B cell (primary cell): ENCODE data around the gene CCNK. TPM values are rescaled to one million over a fixed set of nuclear protein-coding genes. Genes with fewer than 3 reads are reported as not detected.

Experiments used
- ATAC-seq: fragments of 200-7000 bp; cut with Tn5 transposase; one replicate; pipeline ENCODE4 v1.10.0; 2021; ENCODE audit warnings: low read depth, mild to moderate bottlenecking, moderate number of reproducible peaks, moderate library complexity
- CTCF ChIA-PET: fragments of 350-600 bp; sonication (Branson Sonifier 250); formaldehyde crosslinking; loops from one replicate; lab custom pipeline; 2021; ENCODE audit warnings: antibody characterized with exemption, inconsistent platforms; lab: Charles Lee
- POLR2A ChIA-PET: fragments of 350-600 bp; sonication (Branson Sonifier 250); formaldehyde crosslinking; loops from one replicate; lab custom pipeline; 2021; ENCODE audit warnings: antibody characterized with exemption; lab: Charles Lee
- DNase-seq: peaks from one replicate; pipeline ENCODE4 v3.0.0; 2013
- H2AFZ ChIP-seq: 2 replicates; pipeline ENCODE4 v1.6.1; 2012; ENCODE audit warnings: mild to moderate bottlenecking, low read depth, low read length; ENCODE audit not compliant: insufficient read depth, poor library complexity, severe bottlenecking
- H3K27ac ChIP-seq, 2 donors: 1 replicate in 1 of 2; 2 replicates in 1 of 2; pipeline ENCODE4 v1.5.1; 2012 to 2013; ENCODE audit warnings: low read length in 2 of 2, mild to moderate bottlenecking in 2 of 2, moderate library complexity in 1 of 2
- H3K27me3 ChIP-seq, 4 experiments: fragments of 200-600 bp in 1 of 4; sonication (generic) in 1 of 4; replicated peaks in 1 of 4; 1 replicate in 2 of 4; 2 replicates in 2 of 4; pipeline versions ENCODE4 v1.6.1 to v1.7.0; 2013 to 2016; ENCODE audit warnings: low read length in 3 of 4, mild to moderate bottlenecking in 2 of 4, mixed read lengths in 1 of 4, moderate library complexity in 1 of 4; ENCODE audit not compliant: insufficient read depth in 4 of 4, control insufficient read depth in 3 of 4; ENCODE audit errors: control extremely low read depth in 1 of 4
- H3K36me3 ChIP-seq, 2 experiments: replicated peaks in 1 of 2; 1 replicate in 1 of 2; 2 replicates in 1 of 2; pipeline versions ENCODE4 v1.6.1 to v1.7.1; 2013; ENCODE audit warnings: low read length in 1 of 2; ENCODE audit not compliant: insufficient read depth in 2 of 2, control insufficient read depth in 1 of 2; ENCODE audit errors: control extremely low read depth in 1 of 2, extremely low read depth in 1 of 2
- H3K4me1 ChIP-seq, 2 donors: fragments of 200-600 bp in 1 of 2; sonication (generic) in 1 of 2; 1 replicate in 1 of 2; 2 replicates in 1 of 2; pipeline versions ENCODE4 v1.5.1 to v1.6.1; 2013 to 2017; ENCODE audit warnings: low read length in 2 of 2; ENCODE audit not compliant: control insufficient read depth in 2 of 2, insufficient read depth in 2 of 2
- H3K4me2 ChIP-seq: replicated peaks from 2 replicates; pipeline ENCODE3; 2012; ENCODE audit warnings: mild to moderate bottlenecking, low read depth, low read length; ENCODE audit not compliant: poor library complexity, severe bottlenecking
- H3K4me3 ChIP-seq, 5 experiments: fragments of 200-600 bp in 1 of 5; sonication (generic) in 1 of 5; 1 replicate in 3 of 5; 2 replicates in 2 of 5; pipeline versions ENCODE4 v1.5.1 to v1.7.0; 2011 to 2016; ENCODE audit warnings: low read length in 4 of 5, mild to moderate bottlenecking in 4 of 5, low read depth in 2 of 5, control low read depth in 1 of 5, moderate library complexity in 1 of 5; ENCODE audit not compliant: insufficient read depth in 1 of 5; ENCODE audit errors: control extremely low read depth in 1 of 5, extremely low read depth in 1 of 5
- H3K79me2 ChIP-seq: fragments of 200-600 bp; sonication (generic); one replicate; pipeline ENCODE4 v1.6.0; 2016; ENCODE audit warnings: low read length; ENCODE audit not compliant: control insufficient read depth, insufficient read depth
- H3K9ac ChIP-seq: fragments of 200-600 bp; sonication (generic); 2 replicates; pipeline ENCODE4 v1.6.1; 2017; ENCODE audit warnings: mild to moderate bottlenecking, low read length, moderate library complexity
- H3K9me3 ChIP-seq, 3 donors: one replicate each; pipeline versions ENCODE4 v1.6.1 to v1.7.1; 2013; ENCODE audit warnings: low read length in 2 of 3; ENCODE audit not compliant: control insufficient read depth in 2 of 3, insufficient read depth in 1 of 3; ENCODE audit errors: control extremely low read depth in 1 of 3
- H4K20me1 ChIP-seq: 2 replicates; pipeline ENCODE4 v1.6.0; 2012; ENCODE audit warnings: mild to moderate bottlenecking, low read length; ENCODE audit not compliant: insufficient read depth, control insufficient read depth, poor library complexity, severe bottlenecking
- H3K27ac Mint-ChIP-seq: one replicate; pipeline ENCODE4 v1.8.0; 2021; ENCODE audit warnings: mixed read lengths
- H3K27me3 Mint-ChIP-seq: one replicate; pipeline ENCODE4 v1.8.0; 2021; ENCODE audit warnings: mixed read lengths
- H3K4me1 Mint-ChIP-seq: one replicate; pipeline ENCODE4 v1.8.0; 2021; ENCODE audit warnings: mixed read lengths
- H3K4me3 Mint-ChIP-seq: one replicate; pipeline ENCODE4 v1.8.0; 2021; ENCODE audit warnings: mixed read lengths
- H3K9me3 Mint-ChIP-seq: one replicate; pipeline ENCODE4 v1.8.0; 2022; ENCODE audit warnings: mixed read lengths; ENCODE audit not compliant: insufficient read depth
- EZH2 ChIP-seq: IDR thresholded peaks from 2 replicates; pipeline ENCODE4 v1.6.1; 2012; ENCODE audit warnings: borderline replicate concordance, low read depth, mild to moderate bottlenecking, moderate library complexity, low read length; ENCODE audit not compliant: insufficient read depth, poor library complexity, severe bottlenecking
- WGBS: methylation state at CpG from one replicate; pipeline ENCODE4 v1.1.5; 2013; ENCODE audit warnings: missing lambda C conversion rate; ENCODE audit not compliant: insufficient coverage; 5-methylcytosine and 5-hydroxymethylcytosine counted together
- intact Hi-C: fragments of 100-400 bp; cut with micrococcal nuclease; formaldehyde crosslinking; loops from one replicate; pipeline ENCODE4 v1.10.0; 2022
- polyA plus RNA-seq: library from polyadenylated mRNA; depleted of rRNA; stranded (reverse); fragments of >200 nt; gene quantifications from 2 replicates; pipeline ENCODE4 v1.2.3, GENCODE V29; 2012
- total RNA-seq, 2 donors: library from RNA; stranded (reverse); fragments of 120-200 nt in 1 of 2; gene quantifications; 1 replicate in 1 of 2; 2 replicates in 1 of 2; pipeline versions ENCODE4 v1.2.3 to v1.2.4, GENCODE V29; 2013 to 2022
- TF ChIP-seq, protein P1 (sequence below): fragments of 200-600 bp; IDR thresholded peaks from one replicate; pipeline ENCODE4 v1.8.0; 2022; ENCODE audit warnings: antibody characterized with exemption, mild to moderate bottlenecking

Gene CCNK
- total and polyA plus RNA-seq, 2 donors (not counting 1 experiment from before 2014, with no cell fraction given) = 17.5 to 82.0 TPM

DNA sequence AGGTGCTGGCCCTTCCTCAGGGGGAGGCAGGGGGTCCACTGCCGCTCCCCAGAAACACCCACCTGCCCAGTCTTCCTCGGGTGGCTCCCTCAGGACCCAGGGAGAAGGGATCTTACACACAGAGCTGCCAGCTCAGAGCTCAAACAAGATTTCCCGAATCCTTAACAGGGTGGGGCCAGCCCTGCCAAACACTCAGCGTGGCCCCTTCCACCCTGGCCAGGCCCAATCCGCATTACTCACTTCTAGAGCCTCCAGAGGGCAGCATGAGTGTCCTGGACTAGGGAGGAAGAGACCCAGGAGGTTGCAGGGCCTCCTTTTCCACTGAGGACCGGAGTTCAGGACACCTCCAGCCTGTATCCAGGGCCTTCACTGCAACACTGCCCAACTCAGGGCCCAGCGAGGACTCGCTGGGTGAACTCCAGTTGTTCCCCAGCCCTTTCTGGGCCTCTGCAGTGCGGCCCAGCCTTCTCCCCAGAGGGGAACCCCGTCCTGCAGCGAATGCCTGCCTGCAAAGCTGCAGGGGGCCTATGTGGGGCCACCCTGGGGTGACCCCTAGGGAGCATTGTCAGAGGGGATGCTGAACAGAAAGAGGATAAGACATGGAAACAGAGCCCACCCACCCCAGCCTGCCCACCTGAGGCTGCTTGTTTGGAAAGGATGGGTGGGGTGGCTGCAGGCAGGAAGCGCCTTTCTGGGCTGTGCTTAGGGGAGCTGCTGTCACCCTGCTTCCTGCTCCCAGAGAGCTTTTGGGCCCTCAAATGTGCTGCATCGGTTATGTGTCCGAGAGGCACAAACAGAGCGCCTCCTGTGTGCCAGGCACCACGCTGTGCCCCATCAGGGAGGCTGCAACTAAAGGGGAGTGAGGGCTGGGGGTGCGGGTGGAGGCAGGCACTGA, 43.8 kb downstream of the CCNK start:
- TF ChIP-seq EZH2 = no peak
- TF ChIP-seq, protein P1, sequence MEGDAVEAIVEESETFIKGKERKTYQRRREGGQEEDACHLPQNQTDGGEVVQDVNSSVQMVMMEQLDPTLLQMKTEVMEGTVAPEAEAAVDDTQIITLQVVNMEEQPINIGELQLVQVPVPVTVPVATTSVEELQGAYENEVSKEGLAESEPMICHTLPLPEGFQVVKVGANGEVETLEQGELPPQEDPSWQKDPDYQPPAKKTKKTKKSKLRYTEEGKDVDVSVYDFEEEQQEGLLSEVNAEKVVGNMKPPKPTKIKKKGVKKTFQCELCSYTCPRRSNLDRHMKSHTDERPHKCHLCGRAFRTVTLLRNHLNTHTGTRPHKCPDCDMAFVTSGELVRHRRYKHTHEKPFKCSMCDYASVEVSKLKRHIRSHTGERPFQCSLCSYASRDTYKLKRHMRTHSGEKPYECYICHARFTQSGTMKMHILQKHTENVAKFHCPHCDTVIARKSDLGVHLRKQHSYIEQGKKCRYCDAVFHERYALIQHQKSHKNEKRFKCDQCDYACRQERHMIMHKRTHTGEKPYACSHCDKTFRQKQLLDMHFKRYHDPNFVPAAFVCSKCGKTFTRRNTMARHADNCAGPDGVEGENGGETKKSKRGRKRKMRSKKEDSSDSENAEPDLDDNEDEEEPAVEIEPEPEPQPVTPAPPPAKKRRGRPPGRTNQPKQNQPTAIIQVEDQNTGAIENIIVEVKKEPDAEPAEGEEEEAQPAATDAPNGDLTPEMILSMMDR = no peak
- H3K4me3 ChIP-seq = no peak overlapping the region
- no peaks in the 10 kb centered on the region for H3K9me3 ChIP-seq
- H3K4me1 Mint-ChIP-seq = no peaks in the 10 kb centered on the region
- no peaks in the 10 kb centered on the region for H4K20me1 ChIP-seq
- H3K4me1 ChIP-seq = no peaks in the 10 kb centered on the region
- no peak overlapping the region for H3K4me3 Mint-ChIP-seq
- H3K27me3 Mint-ChIP-seq = no peaks in the 10 kb centered on the region
- POLR2A ChIA-PET = no interaction called here
- CTCF ChIA-PET = interaction anchor here (1.2 kb wide), 1 partner anchor 374 kb away, joined by 3 read pairs; no protein-coding TSS in a partner anchor
- no peaks in the 10 kb centered on the region for H3K79me2 ChIP-seq
- no peaks in the 10 kb centered on the region for H3K36me3 ChIP-seq
- H3K27ac Mint-ChIP-seq = no peak overlapping the region
- H3K27ac ChIP-seq = no peak overlapping the region
- DNase-seq (no peak), ATAC-seq (no peak)
- no peaks in the 10 kb centered on the region for H3K27me3 ChIP-seq
- H3K9me3 Mint-ChIP-seq = no peaks in the 10 kb centered on the region
- intact Hi-C loops = no loop called here
- H3K4me2 ChIP-seq = no peak overlapping the region
- no peak overlapping the region for H2AFZ ChIP-seq
- 75% methylated on average over 17 of the region's 17 CpGs for WGBS
- H3K9ac ChIP-seq = no peak overlapping the region

DNA sequence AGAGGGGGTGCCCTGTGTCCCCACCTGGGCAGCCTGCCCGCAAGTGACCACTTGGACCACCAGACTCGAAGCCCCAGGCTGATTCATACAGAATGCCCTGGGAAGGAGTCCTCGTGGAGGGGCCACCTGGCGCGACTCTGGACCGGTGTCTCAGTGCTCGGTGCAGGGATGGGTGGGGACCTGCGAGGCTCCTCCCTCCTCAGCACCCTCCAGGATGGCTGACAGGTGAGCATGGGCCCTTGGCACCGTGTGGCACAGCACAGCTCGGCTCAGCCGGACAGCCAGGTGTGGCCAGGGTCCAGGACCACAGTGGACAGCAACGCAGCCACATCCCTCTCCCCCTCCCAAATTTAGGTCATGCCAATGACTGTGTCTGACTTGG, 44.5 kb downstream of the CCNK start:
- Histone ChIP-seq H3K9ac (no peak overlapping the region), H4K20me1 (no peaks in the 10 kb centered on the region), H3K4me1 (no peaks in the 10 kb centered on the region), H2AFZ (no peak overlapping the region), H3K27ac (no peak overlapping the region), H3K9me3 (no peaks in the 10 kb centered on the region), H3K27me3 (no peaks in the 10 kb centered on the region), H3K36me3 (no peaks in the 10 kb centered on the region), H3K79me2 (no peaks in the 10 kb centered on the region), H3K4me2 (no peak overlapping the region), H3K4me3 (no peak overlapping the region)
- no peak overlapping the region for H3K4me3 Mint-ChIP-seq
- no peaks in the 10 kb centered on the region for H3K27me3 Mint-ChIP-seq
- TF ChIP-seq, protein P1 = no peak
- TF ChIP-seq EZH2 = no peak
- H3K4me1 Mint-ChIP-seq = no peaks in the 10 kb centered on the region
- POLR2A ChIA-PET = no interaction called here
- no peak for DNase-seq
- intact Hi-C loops = no loop called here
- WGBS = 95% methylated on average over 12 of the region's 12 CpGs
- CTCF ChIA-PET = no interaction called here
- no peak for ATAC-seq
- H3K27ac Mint-ChIP-seq = no peak overlapping the region
- no peaks in the 10 kb centered on the region for H3K9me3 Mint-ChIP-seq
